AG09319 (cell line): ENCODE results near the gene QRFP.

Experiments
- DNase-seq: peaks from one replicate; pipeline ENCODE4 v3.0.0-alpha.2; 2010; ENCODE audit warnings: low read depth; ENCODE audit errors: extremely low read depth
- CTCF ChIP-seq: IDR thresholded peaks from 2 replicates; pipeline ENCODE4 v1.5.1; 2011; ENCODE audit warnings: low read depth, mild to moderate bottlenecking, inconsistent platforms, low read length, moderate library complexity

The QRFP gene

GRCh38 chr9:130908878-130909355 lies 12.3 kb upstream of the QRFP start:
- no peak for DNase-seq
- TF ChIP-seq CTCF: no peak

- TF ChIP-seq CTCF: no peak
- DNase-seq: no peak
Measured at GRCh38 chr9:130908146-130908877, 11.7 kb upstream of the QRFP start.

GRCh38 chr9:130906735-130907416 lies 10.3 kb upstream of the QRFP start:
- TF ChIP-seq CTCF: no peak
- DNase-seq: no peak

- no peak for DNase-seq
- TF ChIP-seq CTCF: no peak
Measured at GRCh38 chr9:130905902-130906734, 9.5 kb upstream of the QRFP start.

GRCh38 chr9:130905125-130905901 lies 8.7 kb upstream of the QRFP start:
- no peak for TF ChIP-seq CTCF
- no peak for DNase-seq

GRCh38 chr9:130904070-130905044 lies 7.7 kb upstream of the QRFP start:
- TF ChIP-seq CTCF: no peak
- no peak for DNase-seq
